Panc1 (cell line): Measurements from ENCODE around the gene TMEM39B. TPM values are rescaled to one million over a fixed set of nuclear protein-coding genes. Genes with fewer than 3 reads are reported as not detected.
A peak's percentile ranks its signal among the peaks of the same experiment; 100 is the strongest.

Experiments
- ATAC-seq: fragments of 200-7000 bp; cut with Tn5 transposase; 2 replicates; pipeline ENCODE4 v1.9.1; 2020; ENCODE audit warnings: mild to moderate bottlenecking, moderate library complexity
- BruUV-seq: library from RNA; stranded (reverse); fragments of 400-500 nt; replicated peaks from 2 replicates; lab custom pipeline; 2021; lab: Mats Ljungman, UMichigan
- CTCF ChIA-PET: fragments of 300-600 bp; sonication (Branson Sonifier 250); formaldehyde crosslinking; loops from one replicate; lab custom pipeline; 2022; ENCODE audit warnings: antibody characterized with exemption; lab: Charles Lee
- POLR2A ChIA-PET: fragments of 300-600 bp; sonication (Branson Sonifier 250); formaldehyde crosslinking; loops from one replicate; lab custom pipeline; 2022; ENCODE audit warnings: antibody characterized with exemption; lab: Charles Lee
- DNase-seq: peaks from one replicate; pipeline ENCODE4 v3.0.0-alpha.2; 2010; ENCODE audit warnings: low read depth, low spot score
- H3K27ac ChIP-seq: 2 replicates; pipeline ENCODE4 v1.5.1; 2011; ENCODE audit warnings: mild to moderate bottlenecking, low read length, inconsistent platforms
- H3K27me3 ChIP-seq: fragments of 200-500 bp; sonication (Bioruptor generic); 2 replicates; pipeline ENCODE4 v1.6.0; 2014; ENCODE audit warnings: low read length, inconsistent platforms; ENCODE audit not compliant: control insufficient read depth, insufficient read depth
- H3K36me3 ChIP-seq: fragments of 200-500 bp; sonication (Bioruptor generic); 2 replicates; pipeline ENCODE4 v1.5.1; 2014; ENCODE audit warnings: inconsistent platforms, mild to moderate bottlenecking, low read length, moderate library complexity; ENCODE audit not compliant: control insufficient read depth, insufficient read depth
- H3K4me1 ChIP-seq: 2 replicates; pipeline ENCODE4 v1.5.1; 2011; ENCODE audit warnings: inconsistent platforms, mild to moderate bottlenecking, low read length, moderate library complexity; ENCODE audit not compliant: control insufficient read depth, insufficient read depth
- H3K4me3 ChIP-seq, 2 experiments: 2 replicates each; pipeline ENCODE4 v1.5.1; 2011 to 2012; ENCODE audit warnings: low read depth in 2 of 2, low read length in 2 of 2, mild to moderate bottlenecking in 2 of 2, inconsistent platforms in 1 of 2, moderate library complexity in 1 of 2
- H3K9me3 ChIP-seq: fragments of 200-500 bp; sonication (Bioruptor generic); 2 replicates; pipeline ENCODE4 v1.5.1; 2014; ENCODE audit warnings: low read depth, mild to moderate bottlenecking, inconsistent platforms, low read length, moderate library complexity; ENCODE audit not compliant: control insufficient read depth, insufficient read depth
- POLR2AphosphoS5 ChIP-seq: IDR thresholded peaks from 2 replicates; pipeline ENCODE4 v1.6.1; 2012; ENCODE audit warnings: mild to moderate bottlenecking, low read depth, low read length, moderate library complexity
- SIN3A ChIP-seq: IDR thresholded peaks from 2 replicates; pipeline ENCODE4 v1.6.1; 2012; ENCODE audit warnings: low read depth, mild to moderate bottlenecking, low read length, moderate library complexity, borderline replicate concordance; ENCODE audit not compliant: insufficient read depth
- TCF7L2 ChIP-seq: IDR thresholded peaks from 2 replicates; pipeline ENCODE4 v1.6.1; 2011; ENCODE audit warnings: mild to moderate bottlenecking, low read depth, low read length, inconsistent platforms
- in situ Hi-C: cut with HindIII; loops from 2 replicates; pipeline ENCODE4 v1.10.0; 2016; ENCODE audit warnings: low sequenced_read_pairs, low pct_unique_long_range_greater_than_20kb
- intact Hi-C: fragments of 100-400 bp; cut with micrococcal nuclease; formaldehyde crosslinking; loops from one replicate; pipeline ENCODE4 v1.10.0; 2022; ENCODE audit not compliant: unreplicated experiment
- total RNA-seq: library from RNA; stranded (reverse); gene quantifications from one replicate; pipeline ENCODE4 v1.2.1, GENCODE V29; 2021; ENCODE audit not compliant: unreplicated experiment
- TF ChIP-seq, protein P1 (sequence below): fragments of 450-650 bp; IDR thresholded peaks from 2 replicates; pipeline ENCODE4 v1.5.1; 2017; ENCODE audit warnings: mild to moderate bottlenecking
- TF ChIP-seq, protein P2 (sequence below), 2 experiments: IDR thresholded peaks; 2 replicates each; pipeline ENCODE4 v1.6.1; 2011 to 2012; ENCODE audit warnings: low read depth in 2 of 2, control low read depth in 1 of 2, low read length in 1 of 2, mild to moderate bottlenecking in 1 of 2, moderate library complexity in 1 of 2; ENCODE audit not compliant: insufficient read depth in 1 of 2

TMEM39B gene
- total RNA-seq, 1 experiment from 2014 or later: 35.0 TPM

DNA sequence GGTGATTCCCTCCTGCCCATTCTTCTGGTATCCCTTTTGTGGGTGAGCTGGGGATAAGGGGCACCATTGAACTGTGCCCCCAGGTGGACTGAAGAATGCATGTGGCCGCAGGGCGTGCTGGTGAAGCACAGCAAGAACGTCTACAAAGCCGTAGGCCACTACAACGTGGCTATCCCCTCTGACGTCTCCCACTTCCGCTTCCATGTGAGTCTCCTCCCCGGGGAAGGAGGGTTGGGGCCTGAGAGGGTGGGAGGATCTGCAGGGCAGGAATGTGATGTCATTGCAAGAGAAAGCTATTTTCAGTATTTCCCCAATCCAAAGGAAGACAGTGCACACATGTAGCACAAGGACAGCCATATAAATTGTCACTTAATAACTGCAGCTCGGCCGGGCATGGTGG lies 27.6 kb downstream of the TMEM39B start:
- Histone ChIP-seq H3K27ac (no peak overlapping the region), H3K9me3 (no peaks in the 10 kb centered on the region), H3K36me3 (no peaks in the 10 kb centered on the region; the same call in 1 of the 2 replicates), H3K4me3 (no peak overlapping the region), H3K4me1 (no peaks in the 10 kb centered on the region), H3K27me3 (no peaks in the 10 kb centered on the region)
- no TSS peak for BruUV-seq
- POLR2A ChIA-PET: no interaction called here
- CTCF ChIA-PET: no interaction called here
- TF ChIP-seq, protein P1, sequence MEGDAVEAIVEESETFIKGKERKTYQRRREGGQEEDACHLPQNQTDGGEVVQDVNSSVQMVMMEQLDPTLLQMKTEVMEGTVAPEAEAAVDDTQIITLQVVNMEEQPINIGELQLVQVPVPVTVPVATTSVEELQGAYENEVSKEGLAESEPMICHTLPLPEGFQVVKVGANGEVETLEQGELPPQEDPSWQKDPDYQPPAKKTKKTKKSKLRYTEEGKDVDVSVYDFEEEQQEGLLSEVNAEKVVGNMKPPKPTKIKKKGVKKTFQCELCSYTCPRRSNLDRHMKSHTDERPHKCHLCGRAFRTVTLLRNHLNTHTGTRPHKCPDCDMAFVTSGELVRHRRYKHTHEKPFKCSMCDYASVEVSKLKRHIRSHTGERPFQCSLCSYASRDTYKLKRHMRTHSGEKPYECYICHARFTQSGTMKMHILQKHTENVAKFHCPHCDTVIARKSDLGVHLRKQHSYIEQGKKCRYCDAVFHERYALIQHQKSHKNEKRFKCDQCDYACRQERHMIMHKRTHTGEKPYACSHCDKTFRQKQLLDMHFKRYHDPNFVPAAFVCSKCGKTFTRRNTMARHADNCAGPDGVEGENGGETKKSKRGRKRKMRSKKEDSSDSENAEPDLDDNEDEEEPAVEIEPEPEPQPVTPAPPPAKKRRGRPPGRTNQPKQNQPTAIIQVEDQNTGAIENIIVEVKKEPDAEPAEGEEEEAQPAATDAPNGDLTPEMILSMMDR: no peak
- no peak for TF ChIP-seq TCF7L2
- no peak for TF ChIP-seq POLR2AphosphoS5
- TF ChIP-seq SIN3A: no peak
- TF ChIP-seq, protein P2, sequence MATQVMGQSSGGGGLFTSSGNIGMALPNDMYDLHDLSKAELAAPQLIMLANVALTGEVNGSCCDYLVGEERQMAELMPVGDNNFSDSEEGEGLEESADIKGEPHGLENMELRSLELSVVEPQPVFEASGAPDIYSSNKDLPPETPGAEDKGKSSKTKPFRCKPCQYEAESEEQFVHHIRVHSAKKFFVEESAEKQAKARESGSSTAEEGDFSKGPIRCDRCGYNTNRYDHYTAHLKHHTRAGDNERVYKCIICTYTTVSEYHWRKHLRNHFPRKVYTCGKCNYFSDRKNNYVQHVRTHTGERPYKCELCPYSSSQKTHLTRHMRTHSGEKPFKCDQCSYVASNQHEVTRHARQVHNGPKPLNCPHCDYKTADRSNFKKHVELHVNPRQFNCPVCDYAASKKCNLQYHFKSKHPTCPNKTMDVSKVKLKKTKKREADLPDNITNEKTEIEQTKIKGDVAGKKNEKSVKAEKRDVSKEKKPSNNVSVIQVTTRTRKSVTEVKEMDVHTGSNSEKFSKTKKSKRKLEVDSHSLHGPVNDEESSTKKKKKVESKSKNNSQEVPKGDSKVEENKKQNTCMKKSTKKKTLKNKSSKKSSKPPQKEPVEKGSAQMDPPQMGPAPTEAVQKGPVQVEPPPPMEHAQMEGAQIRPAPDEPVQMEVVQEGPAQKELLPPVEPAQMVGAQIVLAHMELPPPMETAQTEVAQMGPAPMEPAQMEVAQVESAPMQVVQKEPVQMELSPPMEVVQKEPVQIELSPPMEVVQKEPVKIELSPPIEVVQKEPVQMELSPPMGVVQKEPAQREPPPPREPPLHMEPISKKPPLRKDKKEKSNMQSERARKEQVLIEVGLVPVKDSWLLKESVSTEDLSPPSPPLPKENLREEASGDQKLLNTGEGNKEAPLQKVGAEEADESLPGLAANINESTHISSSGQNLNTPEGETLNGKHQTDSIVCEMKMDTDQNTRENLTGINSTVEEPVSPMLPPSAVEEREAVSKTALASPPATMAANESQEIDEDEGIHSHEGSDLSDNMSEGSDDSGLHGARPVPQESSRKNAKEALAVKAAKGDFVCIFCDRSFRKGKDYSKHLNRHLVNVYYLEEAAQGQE (IDR thresholded peaks at IDR 0.05; ENCODE audit: insufficient read depth in 1 of 2, low read depth in 2 of 2, low read length in 1 of 2): no peak
- no peak for DNase-seq
- intact Hi-C loops (no loop called here), in situ Hi-C loops (no loop called here)
- ATAC-seq: no peak

DNA sequence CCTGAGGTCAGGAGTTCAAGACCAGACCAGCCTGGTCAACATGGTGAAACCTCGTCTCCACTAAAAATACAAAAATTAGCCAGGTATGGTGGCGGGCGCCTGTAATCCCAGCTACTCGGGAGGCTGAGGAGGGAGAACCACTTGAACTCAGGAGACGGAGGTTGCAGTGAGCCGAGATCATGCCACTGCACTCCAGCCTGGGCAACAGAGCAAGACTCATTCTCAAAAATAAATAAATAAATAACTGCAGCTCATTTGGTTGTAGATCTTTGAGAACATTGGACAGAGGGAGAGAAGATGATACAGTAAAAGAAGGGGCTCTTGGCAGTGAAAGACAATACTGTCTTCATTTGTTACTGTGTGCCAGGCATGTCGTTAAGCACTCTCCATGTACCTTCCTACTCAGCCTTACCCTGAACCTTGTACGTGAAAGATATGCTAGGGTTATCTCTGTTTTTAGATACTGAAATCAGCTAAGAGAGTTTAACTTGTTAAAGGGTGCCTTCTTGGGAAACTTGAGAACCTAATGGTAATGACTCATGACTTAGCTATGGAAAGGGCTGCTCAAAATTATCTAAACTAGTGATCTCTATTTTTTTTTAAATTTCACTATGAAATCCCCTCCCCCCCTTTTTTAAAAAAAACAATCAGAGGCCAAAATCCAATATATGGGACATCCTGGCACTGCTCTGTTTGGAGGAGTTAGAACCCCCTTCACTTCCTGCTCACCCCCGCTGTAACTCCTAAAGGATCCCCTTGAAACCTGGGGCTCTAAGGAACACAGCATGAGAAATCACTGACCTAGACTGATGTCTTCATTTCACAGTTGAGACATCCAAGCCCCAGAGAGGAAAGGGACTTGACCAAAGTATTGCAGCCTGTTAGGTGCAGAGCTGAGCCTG lies 28.3 kb downstream of the TMEM39B start:
- Histone ChIP-seq H3K27me3 (no peaks in the 10 kb centered on the region), H3K4me3 (no peak overlapping the region), H3K36me3 (no peaks in the 10 kb centered on the region), H3K9me3 (no peaks in the 10 kb centered on the region), H3K4me1 (no peaks in the 10 kb centered on the region), H3K27ac (no peak overlapping the region)
- in situ Hi-C loops (no loop called here), intact Hi-C loops (no loop called here)
- TF ChIP-seq TCF7L2: no peak
- TF ChIP-seq POLR2AphosphoS5: no peak
- no peak for TF ChIP-seq SIN3A
- TF ChIP-seq, protein P1: no peak
- TF ChIP-seq, protein P2 (IDR thresholded peaks at IDR 0.05; ENCODE audit: insufficient read depth in 1 of 2, low read depth in 2 of 2, low read length in 1 of 2): no peak
- POLR2A ChIA-PET: no interaction called here
- TSS peak; percentile 67 for BruUV-seq
- no peak for ATAC-seq
- DNase-seq: no peak
- CTCF ChIA-PET: no interaction called here
